GM11168 (cell line): ENCODE measurements around the gene MACC1.
"Not testable (repeated sequence)": the region's sequence is repeated elsewhere in the genome, so short reads cannot be mapped to it uniquely, and the experiment has no call there.

Source experiments
- in situ Hi-C: fragments of 300-500 bp; cut with MboI; formaldehyde crosslinking; loops from one replicate; pipeline ENCODE4 v1.12.0; 2022; ENCODE audit warnings: low sequenced_read_pairs; ENCODE audit not compliant: unreplicated experiment

Gene MACC1

DNA sequence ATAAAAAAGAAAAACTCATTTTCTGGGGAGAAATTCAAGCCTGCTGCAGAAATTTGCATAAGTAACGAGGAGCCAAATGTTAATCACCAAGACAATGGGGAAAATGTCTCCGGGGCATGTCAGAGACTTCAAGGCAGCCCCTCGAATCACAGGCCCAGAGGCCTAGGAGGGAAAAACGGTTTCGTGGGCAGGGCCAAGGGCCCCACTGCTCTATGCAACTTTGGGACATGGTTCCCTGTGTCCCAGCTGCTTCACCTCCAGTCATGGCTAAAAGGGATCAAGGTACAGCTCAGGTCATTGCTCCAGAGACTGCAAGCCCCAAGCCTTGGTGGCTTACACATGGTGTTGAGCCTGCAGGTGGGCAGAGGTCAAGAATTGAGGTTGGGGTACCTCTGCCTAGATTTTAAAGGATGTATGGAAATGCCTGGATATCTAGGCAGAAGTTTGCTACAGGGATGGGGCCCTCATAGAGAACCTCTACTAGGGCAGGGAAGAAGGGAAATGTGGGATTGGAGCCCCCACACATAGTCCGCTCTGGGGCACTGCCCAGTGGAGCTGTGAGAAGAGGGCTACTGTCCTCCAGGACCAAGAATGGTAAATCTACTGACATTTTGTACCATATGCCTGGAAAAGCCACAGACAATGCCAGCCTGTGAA is 8.4 kb downstream of the MACC1 start:
- in situ Hi-C loops: no loop called here

GRCh38 chr7:20207811-20208210 is 9.4 kb downstream of the MACC1 start:
- in situ Hi-C loops: not testable (repeated sequence)

GRCh38 chr7:20206104-20206896 is 10.9 kb downstream of the MACC1 start:
- in situ Hi-C loops: no loop called here

- in situ Hi-C loops: no loop called here
These were observed 13.9 kb downstream of the MACC1 start for GRCh38 chr7:20203316-20203715.

DNA sequence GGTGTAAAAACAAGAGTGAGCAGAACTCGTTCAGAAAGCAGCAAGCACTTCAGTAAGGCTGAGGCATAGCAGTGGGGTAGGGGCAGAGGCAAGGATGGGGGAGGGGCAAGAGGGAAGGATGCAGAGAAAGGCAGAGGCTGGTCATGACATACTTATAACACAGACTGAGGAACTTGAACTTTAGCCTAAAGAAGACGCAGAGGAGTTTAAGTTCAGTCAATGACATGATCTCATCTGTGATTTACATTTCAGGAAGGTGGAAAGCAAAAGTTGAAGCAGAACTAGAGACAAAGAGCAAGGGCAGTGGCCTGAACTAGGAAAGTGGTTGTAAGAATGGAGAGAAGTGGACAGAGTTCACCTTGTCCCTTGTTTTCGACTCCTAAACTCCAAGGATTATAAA is 15.8 kb downstream of the MACC1 start:
- in situ Hi-C loops: no loop called here

DNA sequence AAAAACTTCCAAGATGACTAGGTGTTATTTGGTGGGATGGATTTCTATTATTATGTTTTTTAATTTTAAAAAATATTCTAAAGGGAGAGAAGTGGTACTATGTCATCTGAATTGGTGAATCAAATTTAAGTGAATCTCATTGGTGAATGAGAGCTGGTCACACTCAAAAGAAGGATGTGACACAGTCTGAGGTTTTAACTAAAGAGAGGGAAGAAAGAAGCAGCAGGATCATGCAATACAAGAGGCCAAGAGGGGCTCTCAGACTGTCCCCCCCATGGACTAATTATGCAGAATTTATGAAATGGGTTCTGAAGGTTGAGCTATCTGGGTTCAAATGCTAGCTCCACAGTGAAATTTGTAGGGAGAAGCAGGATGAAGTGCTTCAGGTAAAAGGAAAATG is 16.2 kb downstream of the MACC1 start:
- in situ Hi-C loops: no loop called here

- in situ Hi-C loops: no loop called here
These were observed 16.8 kb downstream of the MACC1 start for GRCh38 chr7:20200361-20200760.

DNA sequence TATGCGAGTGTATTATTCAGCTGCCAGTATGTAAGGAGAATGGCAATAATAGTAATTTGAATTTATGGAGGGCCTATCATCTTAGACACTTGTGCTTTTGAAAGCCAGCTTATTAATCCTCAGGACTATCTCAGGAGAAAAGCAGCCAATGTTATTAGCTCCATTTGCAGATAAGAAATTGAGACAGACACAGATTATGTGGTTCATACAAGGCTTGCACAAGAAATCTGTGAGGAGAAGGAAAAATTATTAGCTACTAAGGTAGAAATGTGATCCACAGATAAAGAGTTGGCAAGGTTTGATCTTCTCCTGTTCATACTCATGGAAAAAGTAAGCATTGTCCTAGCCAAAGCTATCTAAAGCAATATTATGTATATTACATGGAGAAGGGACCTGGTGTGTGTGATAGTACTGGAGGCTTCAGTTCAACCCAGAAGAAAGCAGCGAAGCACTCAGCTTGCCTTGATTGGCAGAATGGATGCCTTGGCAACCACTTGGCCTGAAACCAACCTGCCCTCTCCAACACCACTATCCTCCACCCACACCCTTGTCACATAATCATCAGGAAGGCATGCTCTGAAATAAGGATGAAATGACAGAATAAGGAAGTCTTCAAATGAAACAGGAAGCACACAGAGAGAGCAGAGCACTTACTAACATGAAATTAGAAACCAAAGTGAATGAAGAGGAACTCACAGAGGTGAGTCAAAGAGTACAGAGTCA is 18.0 kb downstream of the MACC1 start:
- in situ Hi-C loops: no loop called here

GRCh38 chr7:20198260-20198659 is 18.9 kb downstream of the MACC1 start:
- in situ Hi-C loops: no loop called here

DNA sequence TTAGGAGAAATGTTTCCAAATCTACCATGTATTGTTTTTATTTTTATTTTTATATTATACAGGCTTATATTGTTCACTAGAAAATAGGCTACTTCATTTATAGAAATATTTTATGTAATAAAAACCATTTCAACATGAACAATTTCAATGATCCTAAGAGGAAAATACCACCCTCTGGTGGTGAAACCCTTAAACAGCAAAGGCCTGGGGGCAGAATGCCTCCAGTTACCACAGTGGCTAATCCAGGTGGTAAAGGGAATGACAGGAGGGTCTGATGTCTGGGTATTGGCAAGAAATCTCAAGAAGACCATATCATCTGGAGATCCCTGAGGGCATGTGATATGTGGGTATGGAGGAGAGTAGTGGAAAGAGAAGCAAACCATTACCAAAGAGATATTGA is 19.3 kb downstream of the MACC1 start:
- in situ Hi-C loops: no loop called here

DNA sequence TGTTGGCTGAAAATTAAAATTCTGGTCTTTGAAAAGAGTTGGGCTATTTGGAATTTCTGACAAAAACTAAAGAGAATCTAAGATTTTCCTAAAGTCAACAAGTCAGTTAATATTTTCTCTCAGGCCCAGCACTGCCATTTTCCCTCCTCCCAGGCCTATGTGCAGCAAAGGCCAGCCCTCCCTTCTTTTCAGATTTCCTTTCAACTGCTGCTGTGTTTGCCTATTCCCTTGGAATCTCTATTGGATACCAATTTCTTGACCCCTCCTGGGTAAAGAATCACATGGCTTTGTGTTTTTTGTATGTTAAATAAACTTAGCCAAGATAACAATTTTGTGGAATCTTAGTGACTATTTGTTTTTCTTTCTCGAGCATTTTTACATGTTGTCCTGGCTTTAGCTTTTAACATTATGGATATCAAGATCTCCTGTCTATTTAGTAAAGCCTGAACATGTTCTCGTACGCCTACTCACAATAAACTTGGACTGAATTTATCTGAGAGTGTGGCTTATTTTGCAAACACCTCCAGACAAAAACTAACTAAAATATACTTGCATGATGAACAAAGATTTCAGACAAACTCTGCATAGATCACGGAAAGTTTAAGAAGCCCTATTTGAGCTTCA is 19.9 kb downstream of the MACC1 start:
- in situ Hi-C loops: no loop called here

GRCh38 chr7:20194343-20194995 is 22.7 kb downstream of the MACC1 start:
- in situ Hi-C loops: no loop called here

- in situ Hi-C loops: no loop called here
These were observed 23.3 kb downstream of the MACC1 start for GRCh38 chr7:20193873-20194272.

DNA sequence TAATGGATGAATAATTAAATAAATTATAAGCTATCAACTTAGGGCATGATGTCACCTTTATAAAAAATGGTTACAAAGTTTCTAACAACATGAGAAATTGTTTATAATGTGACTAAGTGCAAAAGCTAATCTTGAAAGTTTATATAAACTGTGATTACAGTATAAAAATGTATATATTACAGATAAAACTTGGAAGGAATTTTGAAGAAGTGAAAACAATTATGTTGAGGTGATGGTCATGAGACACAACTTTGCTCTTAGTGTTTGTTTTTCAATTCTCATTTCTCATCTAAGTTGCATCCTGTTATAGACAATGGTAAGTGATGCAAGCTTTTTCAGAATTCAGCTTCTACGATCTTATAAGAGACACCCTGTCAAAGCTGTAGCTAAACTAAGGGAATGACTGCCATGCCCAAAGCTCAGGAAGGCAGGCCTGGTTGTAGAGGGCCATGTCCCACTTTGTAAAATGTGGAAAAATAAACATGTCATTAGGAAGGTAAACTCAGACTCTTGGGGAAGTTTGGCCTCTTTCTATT is 23.9 kb downstream of the MACC1 start:
- in situ Hi-C loops: no loop called here

DNA sequence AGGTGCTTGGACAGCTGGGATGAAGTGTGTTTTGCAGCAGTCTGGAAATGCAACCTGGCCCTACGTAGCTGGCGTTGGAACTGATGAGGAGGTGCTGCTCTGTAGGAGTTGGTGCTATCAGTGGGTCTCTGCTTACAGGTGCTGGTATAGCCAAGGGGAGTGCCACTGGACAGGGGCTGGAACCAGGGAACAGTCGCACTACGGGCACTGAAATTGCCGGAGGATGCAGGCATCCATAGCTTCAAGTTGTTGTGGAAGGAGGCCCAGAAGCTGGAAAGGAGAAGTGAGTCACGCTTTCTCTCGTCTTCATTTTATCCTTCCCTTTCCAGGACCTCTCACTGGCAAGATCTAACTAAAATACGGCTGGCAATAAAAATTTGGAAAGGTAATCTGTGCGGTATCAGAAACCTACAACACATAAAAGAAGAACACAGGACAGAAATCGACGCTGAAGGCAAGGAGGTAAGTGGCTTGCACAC is 25.8 kb downstream of the MACC1 start:
- in situ Hi-C loops: no loop called here

- in situ Hi-C loops: no loop called here
These were observed 26.4 kb downstream of the MACC1 start for GRCh38 chr7:20190560-20191390.

- in situ Hi-C loops: no loop called here
These were observed 27.3 kb downstream of the MACC1 start for GRCh38 chr7:20189852-20190251.

GRCh38 chr7:20188567-20188966 is 28.6 kb downstream of the MACC1 start:
- in situ Hi-C loops: no loop called here

- in situ Hi-C loops: not testable (repeated sequence)
These were observed 29.3 kb downstream of the MACC1 start for GRCh38 chr7:20187850-20188249.
